ENCODE data around the gene RXRA. TPM values are rescaled to one million over a fixed set of nuclear protein-coding genes. Genes with fewer than 3 reads are reported as not detected.

The RXRA gene
- total RNA-seq, 1 experiment from 2014 or later: 15.7 TPM

GRCh38 chr9:134481762-134482161, 155.5 kb downstream of the RXRA start:
- no peaks in the 10 kb centered on the region for H3K9me3 ChIP-seq (replicated peaks)
- no peak overlapping the region for H3K4me3 ChIP-seq
- no peak overlapping the region for H3K27ac ChIP-seq
- no peak for DNase-seq (ENCODE audit: low read depth in 1 of 2, low spot score in 2 of 2)
- no peaks in the 10 kb centered on the region for H3K27me3 ChIP-seq (replicated peaks)
- H3K36me3 ChIP-seq: no peaks in the 10 kb centered on the region
- no peaks in the 10 kb centered on the region for H3K4me1 ChIP-seq (replicated peaks)

GRCh38 chr9:134482226-134482625, 156.0 kb downstream of the RXRA start:
- Histone ChIP-seq H3K27ac (no peak overlapping the region), H3K4me1 (replicated peaks) (no peaks in the 10 kb centered on the region), H3K4me3 (no peak overlapping the region), H3K36me3 (no peaks in the 10 kb centered on the region), H3K9me3 (replicated peaks) (no peaks in the 10 kb centered on the region), H3K27me3 (replicated peaks) (no peaks in the 10 kb centered on the region)
- DNase-seq (ENCODE audit: low read depth in 1 of 2, low spot score in 2 of 2): no peak

GRCh38 chr9:134483361-134484184, 157.3 kb downstream of the RXRA start:
- Histone ChIP-seq H3K4me3 (no peak overlapping the region), H3K9me3 (replicated peaks) (no peaks in the 10 kb centered on the region), H3K36me3 (no peaks in the 10 kb centered on the region), H3K27ac (no peak overlapping the region), H3K4me1 (replicated peaks) (no peaks in the 10 kb centered on the region), H3K27me3 (replicated peaks) (no peaks in the 10 kb centered on the region)
- no peak for DNase-seq (ENCODE audit: low read depth in 1 of 2, low spot score in 2 of 2)

- no peaks in the 10 kb centered on the region for H3K27me3 ChIP-seq (replicated peaks)
- DNase-seq (ENCODE audit: low read depth in 1 of 2, low spot score in 2 of 2): no peak
- no peak overlapping the region for H3K27ac ChIP-seq
- H3K36me3 ChIP-seq: no peaks in the 10 kb centered on the region
- no peaks in the 10 kb centered on the region for H3K9me3 ChIP-seq (replicated peaks)
- H3K4me1 ChIP-seq (replicated peaks): no peaks in the 10 kb centered on the region
- H3K4me3 ChIP-seq: no peak overlapping the region
These were observed 158.2 kb downstream of the RXRA start for GRCh38 chr9:134484479-134484878.

- no peak overlapping the region for H3K27ac ChIP-seq
- H3K4me3 ChIP-seq: no peak overlapping the region
- H3K4me1 ChIP-seq (replicated peaks): no peaks in the 10 kb centered on the region
- no peaks in the 10 kb centered on the region for H3K27me3 ChIP-seq (replicated peaks)
- no peaks in the 10 kb centered on the region for H3K9me3 ChIP-seq (replicated peaks)
- no peaks in the 10 kb centered on the region for H3K36me3 ChIP-seq
- DNase-seq (ENCODE audit: low read depth in 1 of 2, low spot score in 2 of 2): no peak
These were observed 159.4 kb downstream of the RXRA start for GRCh38 chr9:134485653-134486052.

GRCh38 chr9:134486143-134486591, 159.9 kb downstream of the RXRA start:
- H3K36me3 ChIP-seq: no peaks in the 10 kb centered on the region
- no peaks in the 10 kb centered on the region for H3K9me3 ChIP-seq (replicated peaks)
- DNase-seq (ENCODE audit: low read depth in 1 of 2, low spot score in 2 of 2): no peak
- H3K4me1 ChIP-seq (replicated peaks): no peaks in the 10 kb centered on the region
- no peaks in the 10 kb centered on the region for H3K27me3 ChIP-seq (replicated peaks)
- H3K27ac ChIP-seq: no peak overlapping the region
- no peak overlapping the region for H3K4me3 ChIP-seq

- Histone ChIP-seq H3K4me3 (no peak overlapping the region), H3K27ac (no peak overlapping the region), H3K4me1 (replicated peaks) (no peaks in the 10 kb centered on the region), H3K9me3 (replicated peaks) (no peaks in the 10 kb centered on the region), H3K27me3 (replicated peaks) (no peaks in the 10 kb centered on the region), H3K36me3 (no peaks in the 10 kb centered on the region)
- no peak for DNase-seq (ENCODE audit: low read depth in 1 of 2, low spot score in 2 of 2)
These were observed 160.3 kb downstream of the RXRA start for GRCh38 chr9:134486596-134486995.

Other genes starting within 250 kb of the RXRA start
- gene WDR5, start 190.4 kb upstream of the RXRA start, total RNA-seq (2014; rRNA removed; shearing (Covaris generic)): 16.9 and 26.7 TPM in 2 replicates
- gene RNU6ATAC, start 161.9 kb upstream of the RXRA start, total RNA-seq (2014; rRNA removed; shearing (Covaris generic)): not detected in 2 replicates